BLaER1 treated with 17β-estradiol and CSF1 and Interleukin-3, amounts not matched to agents 10 nM and 100 nM (cell line): ENCODE data around the gene NLGN1.

Experiments used
- H3K27ac ChIP-seq, 11 experiments: shearing (Covaris generic); formaldehyde crosslinking; 2 replicates each; pipeline ENCODE4 v1.8.1; 2022
- H3K27me3 ChIP-seq, 11 experiments: shearing (Covaris generic); formaldehyde crosslinking; 2 replicates each; pipeline ENCODE4 v1.8.1; 2022
- H3K36me3 ChIP-seq, 11 experiments: shearing (Covaris generic); formaldehyde crosslinking; 2 replicates each; pipeline ENCODE4 v1.8.1; 2022
- H3K4me1 ChIP-seq, 10 experiments: shearing (Covaris generic); formaldehyde crosslinking; 2 replicates each; pipeline ENCODE4 v1.8.1; 2022
- H3K4me2 ChIP-seq, 11 experiments: shearing (Covaris generic); formaldehyde crosslinking; 2 replicates each; pipeline ENCODE4 v1.8.1; 2022
- H3K4me3 ChIP-seq, 10 experiments: shearing (Covaris generic); formaldehyde crosslinking; 2 replicates each; pipeline ENCODE4 v1.8.1; 2022
- H3K9ac ChIP-seq, 11 experiments: shearing (Covaris generic); formaldehyde crosslinking; 2 replicates each; pipeline ENCODE4 v1.8.1; 2022
- H3K9me3 ChIP-seq, 11 experiments: shearing (Covaris generic); formaldehyde crosslinking; replicated peaks in 1 of 11; 2 replicates each; pipeline ENCODE4 v1.8.1; 2022
- H4K20me1 ChIP-seq, 11 experiments: shearing (Covaris generic); formaldehyde crosslinking; 2 replicates each; pipeline ENCODE4 v1.8.1; 2022
- Cebpa-rat ChIP-seq, 11 experiments: shearing (Covaris generic); IDR thresholded peaks; 2 replicates each; pipeline ENCODE4 v1.8.1; 2022

Gene NLGN1

GRCh38 chr3:174153871-174154270 lies 756.3 kb downstream of the NLGN1 start:
- no peak overlapping the region for H3K27ac ChIP-seq
- H4K20me1 ChIP-seq = no peaks in the 10 kb centered on the region
- no peaks in the 10 kb centered on the region for H3K36me3 ChIP-seq
- no peak for TF ChIP-seq Cebpa-rat (IDR thresholded peaks at IDR 0.05)
- no peak overlapping the region for H3K4me3 ChIP-seq
- H3K4me1 ChIP-seq = no peaks in the 10 kb centered on the region
- no peak overlapping the region for H3K4me2 ChIP-seq
- H3K27me3 ChIP-seq = no peaks in the 10 kb centered on the region
- no peak overlapping the region for H3K9ac ChIP-seq
- no peaks in the 10 kb centered on the region for H3K9me3 ChIP-seq

GRCh38 chr3:174156200-174156599 lies 758.7 kb downstream of the NLGN1 start:
- TF ChIP-seq Cebpa-rat (IDR thresholded peaks at IDR 0.05) = no peak
- no peak overlapping the region for H3K27ac ChIP-seq
- H3K36me3 ChIP-seq = no peaks in the 10 kb centered on the region
- H3K4me1 ChIP-seq = no peaks in the 10 kb centered on the region
- H4K20me1 ChIP-seq = no peaks in the 10 kb centered on the region
- H3K27me3 ChIP-seq = no peaks in the 10 kb centered on the region
- H3K9ac ChIP-seq = no peak overlapping the region
- no peaks in the 10 kb centered on the region for H3K9me3 ChIP-seq
- no peak overlapping the region for H3K4me2 ChIP-seq
- H3K4me3 ChIP-seq = no peak overlapping the region

GRCh38 chr3:174158674-174159073 lies 761.1 kb downstream of the NLGN1 start:
- H4K20me1 ChIP-seq = no peaks in the 10 kb centered on the region
- H3K4me1 ChIP-seq = no peaks in the 10 kb centered on the region
- no peak for TF ChIP-seq Cebpa-rat (IDR thresholded peaks at IDR 0.05)
- H3K9me3 ChIP-seq = 0 out of 22 replicates have a peak, but pooled peaks cover 0 to 3% (median 0%) of the 10 kb centered on the region in 11 experiments
- no peaks in the 10 kb centered on the region for H3K27me3 ChIP-seq
- no peak overlapping the region for H3K4me2 ChIP-seq
- H3K4me3 ChIP-seq = no peak overlapping the region
- no peak overlapping the region for H3K27ac ChIP-seq
- no peak overlapping the region for H3K9ac ChIP-seq
- no peaks in the 10 kb centered on the region for H3K36me3 ChIP-seq

GRCh38 chr3:174159604-174160003 lies 762.1 kb downstream of the NLGN1 start:
- Histone ChIP-seq H3K4me1 (no peaks in the 10 kb centered on the region), H3K9ac (no peak overlapping the region), H3K4me3 (no peak overlapping the region), H4K20me1 (no peaks in the 10 kb centered on the region), H3K36me3 (no peaks in the 10 kb centered on the region), H3K27ac (no peak overlapping the region), H3K27me3 (no peaks in the 10 kb centered on the region), H3K9me3 (peaks cover 0 to 7% (median 2%) of the 10 kb centered on the region in 11 experiments; a peak in 8 of 22 replicates), H3K4me2 (no peak overlapping the region)
- TF ChIP-seq Cebpa-rat (IDR thresholded peaks at IDR 0.05) = no peak

GRCh38 chr3:174162550-174162949 lies 765.0 kb downstream of the NLGN1 start:
- TF ChIP-seq Cebpa-rat (IDR thresholded peaks at IDR 0.05) = no peak
- Histone ChIP-seq H3K4me2 (no peak overlapping the region), H3K9me3 (peaks cover 0 to 10% (median 8%) of the 10 kb centered on the region in 11 experiments; a peak in 8 of 22 replicates), H3K27ac (no peak overlapping the region), H4K20me1 (no peaks in the 10 kb centered on the region), H3K27me3 (no peaks in the 10 kb centered on the region), H3K4me3 (no peak overlapping the region), H3K36me3 (no peaks in the 10 kb centered on the region), H3K9ac (no peak overlapping the region), H3K4me1 (no peaks in the 10 kb centered on the region)

- H4K20me1 ChIP-seq = no peaks in the 10 kb centered on the region
- no peak overlapping the region for H3K27ac ChIP-seq
- no peak overlapping the region for H3K4me2 ChIP-seq
- no peaks in the 10 kb centered on the region for H3K4me1 ChIP-seq
- H3K9ac ChIP-seq = no peak overlapping the region
- H3K9me3 ChIP-seq = peaks cover 0 to 10% (median 8%) of the 10 kb centered on the region in 11 experiments; a peak in 8 of 22 replicates
- H3K27me3 ChIP-seq = no peaks in the 10 kb centered on the region
- H3K36me3 ChIP-seq = no peaks in the 10 kb centered on the region
- TF ChIP-seq Cebpa-rat (IDR thresholded peaks at IDR 0.05) = no peak
- no peak overlapping the region for H3K4me3 ChIP-seq
These were observed 770.5 kb downstream of the NLGN1 start for GRCh38 chr3:174168026-174168425.

- Histone ChIP-seq H3K4me1 (no peaks in the 10 kb centered on the region), H3K4me3 (no peak overlapping the region), H4K20me1 (no peaks in the 10 kb centered on the region), H3K27ac (no peak overlapping the region), H3K9me3 (peaks cover 0 to 10% (median 5%) of the 10 kb centered on the region in 11 experiments; a peak in 8 of 22 replicates), H3K9ac (no peak overlapping the region), H3K27me3 (no peaks in the 10 kb centered on the region), H3K4me2 (no peak overlapping the region), H3K36me3 (no peaks in the 10 kb centered on the region)
- TF ChIP-seq Cebpa-rat (IDR thresholded peaks at IDR 0.05) = no peak
These were observed 771.2 kb downstream of the NLGN1 start for GRCh38 chr3:174168538-174169254.

GRCh38 chr3:174169736-174170135 lies 772.2 kb downstream of the NLGN1 start:
- H3K27me3 ChIP-seq = no peaks in the 10 kb centered on the region
- no peaks in the 10 kb centered on the region for H3K36me3 ChIP-seq
- H3K27ac ChIP-seq = no peak overlapping the region
- no peaks in the 10 kb centered on the region for H3K4me1 ChIP-seq
- no peak for TF ChIP-seq Cebpa-rat (IDR thresholded peaks at IDR 0.05)
- peaks cover 0 to 6% (median under 1%) of the 10 kb centered on the region in 11 experiments; a peak in 7 of 22 replicates for H3K9me3 ChIP-seq
- H3K4me3 ChIP-seq = no peak overlapping the region
- H3K9ac ChIP-seq = no peak overlapping the region
- H4K20me1 ChIP-seq = no peaks in the 10 kb centered on the region
- H3K4me2 ChIP-seq = no peak overlapping the region

- H3K4me1 ChIP-seq = no peaks in the 10 kb centered on the region
- 0 out of 22 replicates have a peak, but pooled peaks cover 0 to under 1% (median 0%) of the 10 kb centered on the region in 11 experiments for H3K9me3 ChIP-seq
- H3K27ac ChIP-seq = no peak overlapping the region
- no peak overlapping the region for H3K4me3 ChIP-seq
- no peak for TF ChIP-seq Cebpa-rat (IDR thresholded peaks at IDR 0.05)
- no peak overlapping the region for H3K4me2 ChIP-seq
- no peaks in the 10 kb centered on the region for H3K36me3 ChIP-seq
- no peaks in the 10 kb centered on the region for H3K27me3 ChIP-seq
- H4K20me1 ChIP-seq = no peaks in the 10 kb centered on the region
- no peak overlapping the region for H3K9ac ChIP-seq
These were observed 772.7 kb downstream of the NLGN1 start for GRCh38 chr3:174170248-174170647.

GRCh38 chr3:174186377-174186989 lies 788.9 kb downstream of the NLGN1 start:
- H3K9ac ChIP-seq = no peak overlapping the region
- no peaks in the 10 kb centered on the region for H3K36me3 ChIP-seq
- no peaks in the 10 kb centered on the region for H3K27me3 ChIP-seq
- H3K4me1 ChIP-seq = peaks cover 0 to 16% (median 0%) of the 10 kb centered on the region in 10 experiments; a peak in 3 of 20 replicates
- no peak for TF ChIP-seq Cebpa-rat (IDR thresholded peaks at IDR 0.05)
- H3K9me3 ChIP-seq = no peaks in the 10 kb centered on the region
- H3K27ac ChIP-seq = no peak overlapping the region
- H3K4me3 ChIP-seq = no peak overlapping the region
- H4K20me1 ChIP-seq = no peaks in the 10 kb centered on the region
- no peak overlapping the region for H3K4me2 ChIP-seq
